HG02678 (cell line): Measurements from ENCODE around the gene VASN.
A peak's percentile ranks its signal among the peaks of the same experiment; 100 is the strongest.

Experiments used
- ATAC-seq: cut with Tn5 transposase; IDR thresholded peaks from one replicate; pipeline ENCODE4 v1.9.1; 2021; ENCODE audit warnings: mild to moderate bottlenecking, moderate library complexity; ENCODE audit not compliant: unreplicated experiment

VASN gene

DNA sequence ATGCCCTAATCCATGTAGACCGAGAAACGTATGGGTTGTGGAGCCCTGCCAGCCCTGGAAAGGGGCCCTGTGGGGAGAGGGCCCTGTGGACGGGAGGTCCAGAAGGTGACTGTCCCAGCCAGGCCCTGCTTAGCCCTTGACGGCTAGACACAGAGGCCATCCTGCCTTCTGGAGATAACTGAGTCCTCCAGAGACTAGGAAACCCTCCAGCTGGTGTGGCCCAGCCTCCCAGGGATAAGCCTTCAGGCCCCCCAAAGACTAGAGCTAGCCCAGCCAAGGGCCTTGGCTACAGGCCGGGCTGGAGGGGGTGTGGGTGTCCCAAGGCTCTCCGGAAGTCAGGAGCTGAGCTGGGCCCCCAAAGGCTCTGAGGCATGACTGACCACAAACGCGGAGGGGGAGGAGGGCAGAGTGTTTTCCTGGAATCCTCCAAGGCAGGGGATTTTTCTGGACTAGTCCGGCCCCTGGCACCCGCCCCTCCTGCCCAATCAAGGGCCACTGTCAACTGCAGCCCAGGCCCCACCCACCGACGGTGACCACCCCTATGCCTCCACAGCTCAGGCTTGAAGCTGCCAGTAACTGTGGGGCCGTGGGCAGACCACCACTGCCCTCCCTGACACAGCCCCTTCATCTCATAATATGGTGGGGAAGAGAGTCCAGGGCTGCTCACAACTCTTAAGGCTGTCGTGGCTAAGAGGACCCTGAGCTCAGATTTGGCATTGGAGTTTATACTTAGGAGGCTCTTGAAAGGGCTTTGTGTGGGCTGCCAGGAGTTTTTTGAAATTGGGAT lies 885 bp upstream of the VASN start:
- ATAC-seq: no peak

DNA sequence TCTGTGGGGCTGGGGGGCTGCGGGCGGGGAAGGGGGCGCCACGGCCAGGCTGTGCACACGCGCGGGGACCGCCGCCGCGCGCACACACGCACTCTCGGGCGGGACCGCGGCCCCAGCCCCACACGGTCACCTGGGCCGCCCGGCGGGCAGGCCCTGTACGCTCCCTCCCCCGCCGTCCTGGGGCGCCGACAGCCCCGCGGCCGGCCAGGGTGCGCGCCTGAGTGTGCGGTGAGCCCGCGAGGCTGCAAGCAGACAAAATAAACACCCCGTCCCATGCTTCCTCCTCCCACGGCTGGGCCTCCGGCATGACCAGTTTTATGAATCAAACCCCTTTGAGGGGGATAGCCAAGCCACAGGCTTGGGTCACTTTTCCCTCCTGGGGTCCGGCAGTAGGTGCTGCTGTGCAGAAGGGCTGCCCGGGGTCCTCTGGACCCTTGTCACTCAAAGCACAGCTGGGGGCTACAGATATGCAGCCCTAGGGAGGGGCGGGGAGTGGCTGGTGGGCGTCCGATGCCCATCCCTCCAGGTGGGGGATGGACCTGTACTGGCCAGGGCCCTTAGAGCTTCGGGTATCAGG lies 441 bp downstream of the VASN start:
- ATAC-seq: peak; percentile 40

DNA sequence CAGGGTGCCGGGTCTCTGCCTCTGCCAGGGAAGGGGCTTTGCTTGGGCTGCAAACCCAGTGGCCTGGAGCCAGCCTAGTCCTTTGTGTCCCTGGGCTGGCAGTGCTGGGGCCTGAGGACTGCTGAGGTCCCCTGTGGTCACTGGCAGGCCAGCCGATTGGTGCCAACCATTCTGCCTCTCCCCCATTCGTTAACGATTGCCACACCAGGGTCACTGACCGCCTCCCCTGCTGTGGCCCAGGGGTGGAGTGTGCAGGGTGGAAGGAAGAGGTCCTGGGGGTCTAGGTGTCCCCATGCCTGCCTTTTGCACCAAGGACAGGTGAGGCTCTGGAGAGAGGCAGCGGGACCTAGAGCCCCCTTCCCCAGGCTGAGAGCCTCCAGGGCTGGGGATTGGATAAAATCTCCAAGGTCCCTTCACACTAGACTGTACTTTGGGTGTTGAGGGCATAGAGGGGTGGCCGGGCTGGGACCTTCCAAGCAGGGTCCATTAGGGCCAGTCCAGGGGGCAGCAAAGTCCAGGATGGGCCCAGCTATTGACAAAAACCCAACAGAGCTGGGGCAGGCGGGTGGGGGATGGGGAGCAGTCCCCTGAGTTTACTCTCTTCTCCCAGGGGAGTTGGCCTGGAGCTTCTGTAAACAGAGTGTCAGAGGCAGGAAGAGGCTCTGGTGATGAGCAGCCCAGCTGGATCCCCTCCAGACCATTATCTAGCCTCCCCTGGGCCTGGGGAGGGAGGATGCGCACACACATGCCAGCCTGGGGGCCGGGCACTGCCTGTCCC lies 1.1 kb downstream of the VASN start:
- no peak for ATAC-seq

- ATAC-seq: no peak
These were observed 1.8 kb downstream of the VASN start for GRCh38 chr16:4373356-4373908.

- no peak for ATAC-seq
These were observed 2.5 kb downstream of the VASN start for GRCh38 chr16:4373909-4374742.

DNA sequence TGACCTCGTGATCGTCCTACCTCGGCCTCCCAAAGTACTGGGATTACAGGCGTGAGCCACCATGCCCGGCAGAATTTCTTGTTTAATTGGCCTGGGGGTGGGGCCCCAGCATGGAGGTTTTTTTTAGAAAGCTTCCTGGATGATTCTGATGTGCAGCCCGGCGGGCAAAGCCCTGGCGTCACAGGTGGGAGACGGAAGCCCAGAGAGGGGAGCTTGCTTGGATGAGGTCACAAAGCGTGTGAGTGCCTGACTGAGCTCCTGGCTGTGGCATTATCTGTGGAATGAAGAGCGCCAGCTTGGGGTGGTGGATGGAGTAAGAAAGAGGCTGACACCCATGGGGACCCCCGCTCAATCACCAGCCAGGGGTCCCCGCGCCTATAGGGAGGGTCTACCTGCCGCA lies 4.1 kb downstream of the VASN start:
- ATAC-seq: no peak

DNA sequence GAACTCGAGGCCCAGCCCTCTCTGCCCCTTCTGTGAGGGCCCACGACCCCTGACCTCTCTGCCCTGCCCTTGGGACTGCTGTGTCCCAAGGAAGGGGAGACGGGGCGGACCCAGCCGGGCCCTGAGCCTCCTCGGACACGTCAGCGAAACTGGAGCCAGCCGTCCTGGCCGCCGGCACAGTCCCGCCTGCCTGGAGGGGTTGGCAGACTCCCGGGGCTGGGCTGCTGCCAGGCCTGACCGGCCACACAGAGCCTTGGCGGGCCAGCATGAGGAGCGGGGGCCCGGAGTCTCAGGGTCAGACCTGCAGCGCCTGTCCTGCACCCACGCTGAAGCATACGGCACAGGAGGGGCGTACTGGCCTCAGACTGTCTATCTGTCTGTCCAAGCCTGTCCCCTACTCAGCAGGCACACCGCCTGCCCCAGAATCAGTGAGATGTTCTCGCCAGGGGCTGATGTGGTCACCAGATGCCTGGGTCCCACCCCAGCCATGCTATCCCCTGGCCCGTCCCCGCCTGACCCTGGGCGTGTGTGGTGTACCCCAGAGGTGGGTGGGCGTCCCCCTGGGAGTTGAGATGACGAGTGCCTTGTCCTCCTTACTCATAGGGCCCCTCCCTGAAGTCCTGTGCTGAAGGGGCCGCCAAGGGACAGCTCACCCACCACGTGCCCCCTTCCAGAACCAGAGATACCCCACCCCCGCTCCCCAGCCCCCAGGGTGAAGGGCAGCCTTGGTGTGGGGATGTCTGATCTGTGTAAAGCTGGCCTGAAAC lies 4.7 kb downstream of the VASN start:
- ATAC-seq: no peak

- no peak for ATAC-seq
These were observed 5.4 kb downstream of the VASN start for GRCh38 chr16:4376893-4377572.

DNA sequence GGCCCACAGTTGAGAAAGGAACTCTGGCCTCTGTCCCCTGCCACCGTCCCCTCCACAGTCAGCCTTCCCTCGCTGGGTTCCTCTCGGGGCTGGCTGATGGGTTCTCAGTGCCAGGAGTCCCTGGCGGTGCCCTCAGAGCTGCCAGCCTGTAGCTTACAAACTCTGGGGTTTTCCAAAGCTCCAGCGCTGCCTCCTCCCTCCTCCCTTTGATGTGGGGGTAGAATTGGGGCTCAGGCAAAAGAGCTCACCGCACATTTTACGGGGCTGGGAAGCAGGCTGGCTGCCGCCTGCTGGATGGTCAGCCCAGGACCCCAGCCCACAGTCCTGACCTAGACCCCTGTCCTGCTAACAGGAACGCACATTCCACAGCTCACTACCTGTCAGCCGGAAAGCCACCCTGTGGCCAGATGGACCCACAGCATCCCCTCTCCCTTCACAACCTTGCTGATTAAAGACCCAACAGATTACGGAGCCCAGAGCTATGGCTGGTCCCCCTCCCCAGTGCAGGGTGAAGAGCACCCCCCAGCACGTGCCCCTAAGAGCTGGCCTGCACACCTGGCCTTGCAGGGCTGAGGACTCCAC lies 6.0 kb downstream of the VASN start:
- no peak for ATAC-seq

DNA sequence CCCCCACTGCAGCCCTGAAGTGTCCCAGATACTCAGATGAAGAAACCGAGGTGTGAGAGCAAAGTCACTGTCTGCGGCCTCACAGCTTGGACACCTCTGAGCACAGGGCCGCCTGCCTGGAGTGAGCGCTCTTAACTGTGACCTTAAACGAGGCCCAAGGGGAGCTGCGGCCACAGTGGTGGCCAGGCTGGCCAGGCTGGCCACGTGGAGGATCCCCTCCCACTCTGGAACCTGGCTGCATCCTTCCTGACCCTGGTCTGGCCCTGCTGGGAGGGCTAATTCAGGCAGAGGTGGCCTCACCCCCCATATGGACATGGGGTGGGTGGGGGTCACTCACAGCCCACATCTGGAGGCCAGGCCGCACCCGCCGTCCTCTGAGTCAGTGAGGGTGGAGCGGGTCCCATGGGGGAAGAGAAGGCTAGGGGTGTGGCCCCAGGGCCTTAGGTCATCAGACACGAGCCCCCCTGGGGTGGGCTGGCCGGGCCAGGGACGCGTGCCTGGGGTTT lies 6.6 kb downstream of the VASN start:
- no peak for ATAC-seq

GRCh38 chr16:4378999-4379690 lies 7.5 kb downstream of the VASN start:
- no peak for ATAC-seq

GRCh38 chr16:4380119-4381063 lies 8.7 kb downstream of the VASN start:
- ATAC-seq: no peak

DNA sequence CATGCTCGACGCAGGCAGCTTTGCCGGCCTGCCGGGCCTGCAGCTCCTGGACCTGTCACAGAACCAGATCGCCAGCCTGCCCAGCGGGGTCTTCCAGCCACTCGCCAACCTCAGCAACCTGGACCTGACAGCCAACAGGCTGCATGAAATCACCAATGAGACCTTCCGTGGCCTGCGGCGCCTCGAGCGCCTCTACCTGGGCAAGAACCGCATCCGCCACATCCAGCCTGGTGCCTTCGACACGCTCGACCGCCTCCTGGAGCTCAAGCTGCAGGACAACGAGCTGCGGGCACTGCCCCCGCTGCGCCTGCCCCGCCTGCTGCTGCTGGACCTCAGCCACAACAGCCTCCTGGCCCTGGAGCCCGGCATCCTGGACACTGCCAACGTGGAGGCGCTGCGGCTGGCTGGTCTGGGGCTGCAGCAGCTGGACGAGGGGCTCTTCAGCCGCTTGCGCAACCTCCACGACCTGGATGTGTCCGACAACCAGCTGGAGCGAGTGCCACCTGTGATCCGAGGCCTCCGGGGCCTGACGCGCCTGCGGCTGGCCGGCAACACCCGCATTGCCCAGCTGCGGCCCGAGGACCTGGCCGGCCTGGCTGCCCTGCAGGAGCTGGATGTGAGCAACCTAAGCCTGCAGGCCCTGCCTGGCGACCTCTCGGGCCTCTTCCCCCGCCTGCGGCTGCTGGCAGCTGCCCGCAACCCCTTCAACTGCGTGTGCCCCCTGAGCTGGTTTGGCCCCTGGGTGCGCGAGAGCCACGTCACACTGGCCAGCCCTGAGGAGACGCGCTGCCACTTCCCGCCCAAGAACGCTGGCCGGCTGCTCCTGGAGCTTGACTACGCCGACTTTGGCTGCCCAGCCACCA lies 9.7 kb downstream of the VASN start:
- no peak for ATAC-seq

- no peak for ATAC-seq
These were observed 10.5 kb downstream of the VASN start for GRCh38 chr16:4381935-4382794.

DNA sequence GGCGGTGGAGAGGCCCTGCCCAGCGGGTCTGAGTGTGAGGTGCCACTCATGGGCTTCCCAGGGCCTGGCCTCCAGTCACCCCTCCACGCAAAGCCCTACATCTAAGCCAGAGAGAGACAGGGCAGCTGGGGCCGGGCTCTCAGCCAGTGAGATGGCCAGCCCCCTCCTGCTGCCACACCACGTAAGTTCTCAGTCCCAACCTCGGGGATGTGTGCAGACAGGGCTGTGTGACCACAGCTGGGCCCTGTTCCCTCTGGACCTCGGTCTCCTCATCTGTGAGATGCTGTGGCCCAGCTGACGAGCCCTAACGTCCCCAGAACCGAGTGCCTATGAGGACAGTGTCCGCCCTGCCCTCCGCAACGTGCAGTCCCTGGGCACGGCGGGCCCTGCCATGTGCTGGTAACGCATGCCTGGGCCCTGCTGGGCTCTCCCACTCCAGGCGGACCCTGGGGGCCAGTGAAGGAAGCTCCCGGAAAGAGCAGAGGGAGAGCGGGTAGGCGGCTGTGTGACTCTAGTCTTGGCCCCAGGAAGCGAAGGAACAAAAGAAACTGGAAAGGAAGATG lies 11.2 kb downstream of the VASN start:
- no peak for ATAC-seq
